ENCODE measurements around the gene NPIPB6.
"Not testable (repeated sequence)": the region's sequence is repeated elsewhere in the genome, so short reads cannot be mapped to it uniquely, and the experiment has no call there.

DNA sequence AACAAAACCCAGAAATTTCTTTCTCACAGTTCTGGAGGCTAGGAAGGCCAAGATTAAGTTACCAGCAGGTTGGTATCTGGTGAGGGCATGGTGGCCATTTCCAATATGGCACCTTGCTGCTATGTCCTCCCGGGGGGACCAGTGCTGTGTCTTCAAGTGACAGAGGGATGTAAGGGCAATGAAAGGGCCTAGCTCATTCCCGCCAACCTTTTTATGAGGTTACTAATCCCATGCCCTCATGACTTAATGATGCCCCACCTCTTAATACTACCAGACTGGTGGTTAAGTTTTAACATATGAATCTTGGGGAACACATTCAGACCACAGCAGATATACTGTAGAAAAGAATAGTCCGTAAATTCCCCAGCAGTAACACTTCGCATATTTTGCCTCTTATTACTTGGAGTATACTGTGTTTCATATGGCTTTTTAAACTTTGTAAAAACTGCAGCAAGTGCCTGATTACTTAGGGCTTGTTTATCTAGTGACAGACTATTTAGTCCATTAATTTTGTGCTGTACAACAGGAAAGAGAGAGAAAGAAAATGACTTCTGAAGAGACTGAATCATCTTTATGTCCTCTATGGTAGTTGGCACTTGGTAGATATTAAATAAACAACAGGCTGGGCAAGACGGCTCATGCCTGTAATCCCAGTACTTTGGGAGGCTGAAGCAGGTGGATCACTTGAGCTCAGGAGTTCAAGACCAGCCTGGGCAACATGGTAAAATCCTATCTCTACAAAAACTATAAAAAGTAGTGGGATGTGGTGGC is 26.2 kb downstream of the NPIPB6 start:
- TF ChIP-seq POLR2A (IDR thresholded peaks at IDR 0.05) = not testable (repeated sequence)
- TF ChIP-seq, protein P1, sequence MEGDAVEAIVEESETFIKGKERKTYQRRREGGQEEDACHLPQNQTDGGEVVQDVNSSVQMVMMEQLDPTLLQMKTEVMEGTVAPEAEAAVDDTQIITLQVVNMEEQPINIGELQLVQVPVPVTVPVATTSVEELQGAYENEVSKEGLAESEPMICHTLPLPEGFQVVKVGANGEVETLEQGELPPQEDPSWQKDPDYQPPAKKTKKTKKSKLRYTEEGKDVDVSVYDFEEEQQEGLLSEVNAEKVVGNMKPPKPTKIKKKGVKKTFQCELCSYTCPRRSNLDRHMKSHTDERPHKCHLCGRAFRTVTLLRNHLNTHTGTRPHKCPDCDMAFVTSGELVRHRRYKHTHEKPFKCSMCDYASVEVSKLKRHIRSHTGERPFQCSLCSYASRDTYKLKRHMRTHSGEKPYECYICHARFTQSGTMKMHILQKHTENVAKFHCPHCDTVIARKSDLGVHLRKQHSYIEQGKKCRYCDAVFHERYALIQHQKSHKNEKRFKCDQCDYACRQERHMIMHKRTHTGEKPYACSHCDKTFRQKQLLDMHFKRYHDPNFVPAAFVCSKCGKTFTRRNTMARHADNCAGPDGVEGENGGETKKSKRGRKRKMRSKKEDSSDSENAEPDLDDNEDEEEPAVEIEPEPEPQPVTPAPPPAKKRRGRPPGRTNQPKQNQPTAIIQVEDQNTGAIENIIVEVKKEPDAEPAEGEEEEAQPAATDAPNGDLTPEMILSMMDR (IDR thresholded peaks at IDR 0.05) = not testable (repeated sequence)
